GM23338 (cell line): Measurements from ENCODE around the gene MACF1. TPM values are rescaled to one million over a fixed set of nuclear protein-coding genes. Genes with fewer than 3 reads are reported as not detected.

Experiments used
- ATAC-seq: fragments of 200-7000 bp; cut with Tn5 transposase; 3 replicates; pipeline ENCODE4 v1.9.1; 2020
- DNase-seq: peaks from one replicate; pipeline ENCODE4 v3.0.0-alpha.2; 2015; ENCODE audit warnings: low spot score
- H2AFZ ChIP-seq: fragments of 200-600 bp; sonication (generic); 2 replicates; pipeline ENCODE4 v1.8.0; 2016; ENCODE audit warnings: antibody characterized with exemption, mild to moderate bottlenecking, moderate library complexity
- H3F3A ChIP-seq: fragments of 200-600 bp; sonication (generic); replicated peaks from 2 replicates; pipeline ENCODE4 v1.8.0; 2017; ENCODE audit warnings: antibody characterized with exemption, mixed run types, low read depth
- H3K27ac ChIP-seq: fragments of 200-600 bp; sonication (generic); 2 replicates; pipeline ENCODE4 v1.6.1; 2016; ENCODE audit warnings: low read depth
- H3K27me3 ChIP-seq: fragments of 200-600 bp; sonication (generic); 2 replicates; pipeline ENCODE4 v1.8.0; 2016; ENCODE audit warnings: mild to moderate bottlenecking, mixed run types, moderate library complexity; ENCODE audit not compliant: insufficient read depth
- H3K36me3 ChIP-seq: fragments of 200-600 bp; sonication (generic); 2 replicates; pipeline ENCODE4 v1.8.0; 2016; ENCODE audit warnings: mild to moderate bottlenecking; ENCODE audit not compliant: insufficient read depth
- H3K4me1 ChIP-seq: fragments of 200-600 bp; sonication (generic); 2 replicates; pipeline ENCODE4 v1.8.0; 2016; ENCODE audit warnings: mild to moderate bottlenecking, moderate library complexity; ENCODE audit not compliant: insufficient read depth
- H3K4me2 ChIP-seq: fragments of 200-600 bp; sonication (generic); 2 replicates; pipeline ENCODE4 v1.7.1; 2017; ENCODE audit warnings: mixed run types
- H3K4me3 ChIP-seq: fragments of 200-600 bp; sonication (generic); 2 replicates; pipeline ENCODE4 v1.6.1; 2016; ENCODE audit warnings: mixed run types
- H3K79me2 ChIP-seq: fragments of 200-600 bp; sonication (generic); replicated peaks from 2 replicates; pipeline ENCODE4 v1.8.0; 2017; ENCODE audit warnings: mild to moderate bottlenecking; ENCODE audit not compliant: insufficient read depth
- H3K9me2 ChIP-seq: fragments of 200-600 bp; sonication (generic); 2 replicates; pipeline ENCODE4 v1.8.0; 2017; ENCODE audit not compliant: insufficient read depth
- H4K20me1 ChIP-seq: fragments of 200-600 bp; sonication (generic); replicated peaks from 2 replicates; pipeline ENCODE4 v1.8.0; 2017; ENCODE audit warnings: mild to moderate bottlenecking; ENCODE audit not compliant: insufficient read depth
- H3K27ac Mint-ChIP-seq: 2 replicates; pipeline ENCODE4 v1.8.0; 2020; ENCODE audit warnings: inconsistent platforms, mild to moderate bottlenecking, moderate library complexity, mixed read lengths
- H3K27me3 Mint-ChIP-seq: 3 replicates; pipeline ENCODE4 v1.8.0; 2022; ENCODE audit warnings: low read depth, mild to moderate bottlenecking, moderate library complexity, mixed read lengths, inconsistent platforms; ENCODE audit not compliant: insufficient read depth, poor library complexity
- H3K36me3 Mint-ChIP-seq: 3 replicates; pipeline ENCODE4 v1.8.0; 2021; ENCODE audit warnings: low read depth, mild to moderate bottlenecking, inconsistent platforms, moderate library complexity, mixed read lengths
- H3K4me1 Mint-ChIP-seq: 3 replicates; pipeline ENCODE4 v1.8.0; 2020; ENCODE audit warnings: mild to moderate bottlenecking, inconsistent platforms, mixed read lengths
- H3K4me3 Mint-ChIP-seq: 3 replicates; pipeline ENCODE4 v1.8.0; 2021; ENCODE audit warnings: moderate library complexity, mild to moderate bottlenecking, inconsistent platforms, mixed read lengths
- H3K9me3 Mint-ChIP-seq: 3 replicates; pipeline ENCODE4 v1.8.0; 2020; ENCODE audit warnings: moderate library complexity, mild to moderate bottlenecking, inconsistent platforms, mixed read lengths
- CREB1 ChIP-seq: fragments of 250-450 bp; sonication (Bioruptor Pico); IDR thresholded peaks from 2 replicates; pipeline ENCODE4 v1.5.0; 2020; ENCODE audit warnings: low read depth, mild to moderate bottlenecking, moderate library complexity
- CTCF ChIP-seq, 2 experiments: fragments of 200-600 bp in 1 of 2; sonication (generic) in 1 of 2; conservative IDR thresholded peaks; 2 replicates each; pipeline versions ENCODE4 v1.5.1 to v1.6.1; 2016 to 2017; ENCODE audit warnings: antibody characterized with exemption in 2 of 2, low read depth in 2 of 2, mild to moderate bottlenecking in 2 of 2, moderate library complexity in 1 of 2
- ETS1 ChIP-seq: IDR thresholded peaks from 2 replicates; pipeline ENCODE4 v1.6.1; 2016; ENCODE audit warnings: antibody characterized with exemption
- EZH2 ChIP-seq: fragments of 200-600 bp; sonication (generic); IDR thresholded peaks from one replicate; pipeline ENCODE4 v1.8.0; 2017; ENCODE audit warnings: antibody characterized with exemption, mild to moderate bottlenecking, low read depth; ENCODE audit not compliant: unreplicated experiment
- EZH2phosphoT487 ChIP-seq: fragments of 200-600 bp; sonication (generic); IDR thresholded peaks from one replicate; pipeline ENCODE4 v1.8.1; 2018; ENCODE audit warnings: antibody characterized with exemption; ENCODE audit not compliant: unreplicated experiment
- JUNB ChIP-seq: IDR thresholded peaks from one replicate; pipeline ENCODE4 v1.6.1; 2016; ENCODE audit warnings: antibody characterized with exemption; ENCODE audit not compliant: unreplicated experiment
- NANOG ChIP-seq: IDR thresholded peaks from 2 replicates; pipeline ENCODE4 v1.6.1; 2016; ENCODE audit warnings: antibody characterized with exemption, borderline replicate concordance
- POLR2AphosphoS5 ChIP-seq: IDR thresholded peaks from 2 replicates; pipeline ENCODE4 v1.6.1; 2016; ENCODE audit warnings: antibody characterized with exemption, low read depth
- REST ChIP-seq: IDR thresholded peaks from one replicate; pipeline ENCODE4 v1.6.1; 2018; ENCODE audit warnings: antibody characterized with exemption; ENCODE audit not compliant: unreplicated experiment
- STAT1 ChIP-seq: IDR thresholded peaks from one replicate; pipeline ENCODE4 v1.6.1; 2016; ENCODE audit warnings: antibody characterized with exemption; ENCODE audit not compliant: unreplicated experiment
- ZNF114 ChIP-seq: fragments of 250-450 bp; sonication (Bioruptor Pico); IDR thresholded peaks from 2 replicates; pipeline ENCODE4 v1.5.0; 2020; ENCODE audit warnings: mild to moderate bottlenecking, moderate library complexity
- ZNF331 ChIP-seq: fragments of 250-450 bp; sonication (Bioruptor Pico); IDR thresholded peaks from 2 replicates; pipeline ENCODE4 v1.5.0; 2020; ENCODE audit warnings: low read depth, mild to moderate bottlenecking, moderate library complexity
- ZNF462 ChIP-seq: fragments of 250-450 bp; sonication (Bioruptor Pico); IDR thresholded peaks from 2 replicates; pipeline ENCODE4 v1.5.0; 2020; ENCODE audit warnings: mild to moderate bottlenecking, moderate library complexity
- polyA plus RNA-seq: library from polyadenylated mRNA; unstranded; fragments of >200 nt; fragmentation: Nextera tagmentation; extraction: Ambion mirVana; gene quantifications from 2 replicates; pipeline ENCODE4 v1.2.1, GENCODE V29; 2016
- total RNA-seq: library from RNA; depleted of rRNA; stranded (reverse); fragments of >200 nt; shearing (Covaris generic); gene quantifications from 2 replicates; pipeline ENCODE4 v1.2.3, GENCODE V29; 2014

Gene MACF1
- total and polyA plus RNA-seq, 2 experiments from 2014 or later: 104 to 399 TPM

- Histone ChIP-seq H3K4me2 (no peak overlapping the region), H3K27ac (no peak overlapping the region), H3K4me3 (no peak overlapping the region), H3F3A (0 out of 2 replicates have a peak, but pooled peaks cover 3% of the 10 kb centered on the region), H3K79me2 (peaks cover 95% of the 10 kb centered on the region), H4K20me1 (peaks cover 7% of the 10 kb centered on the region; the same call in 1 of the 2 replicates), H3K4me1 (peaks cover 61% of the 10 kb centered on the region), H3K36me3 (no peaks in the 10 kb centered on the region), H2AFZ (no peak overlapping the region), H3K9me2 (no peaks in the 10 kb centered on the region), H3K27me3 (no peaks in the 10 kb centered on the region)
- Mint-ChIP-seq H3K4me1 (peaks cover 71% of the 10 kb centered on the region), H3K36me3 (peaks cover 8% of the 10 kb centered on the region; the same call in 2 of the 3 replicates), H3K9me3 (no peaks in the 10 kb centered on the region), H3K4me3 (no peak overlapping the region), H3K27ac (peak overlapping the region; percentile 40; the same call in 1 of the 2 replicates), H3K27me3 (peaks cover 10% of the 10 kb centered on the region)
- TF ChIP-seq ETS1: no peak
- TF ChIP-seq CTCF (conservative IDR thresholded peaks at IDR 0.05; ENCODE audit: low read depth in 2 of 2): no peak
- TF ChIP-seq CREB1 (CRISPR knock-in tag): no peak
- no peak for TF ChIP-seq NANOG
- TF ChIP-seq ZNF114 (CRISPR knock-in tag): no peak
- no peak for TF ChIP-seq REST
- TF ChIP-seq EZH2phosphoT487: no peak
- no peak for TF ChIP-seq ZNF462 (CRISPR knock-in tag)
- TF ChIP-seq POLR2AphosphoS5: no peak
- no peak for TF ChIP-seq JUNB
- TF ChIP-seq EZH2: no peak
- TF ChIP-seq ZNF331 (CRISPR knock-in tag): no peak
- TF ChIP-seq STAT1: no peak
- ATAC-seq (no peak), DNase-seq (no peak)
Observed at GRCh38 chr1:39187275-39188046, 17.0 kb upstream of the MACF1 start.
